Transverse colon (tissue), 4 donors: ENCODE results near the gene GALM.

Source experiments
- EP300 ChIP-seq: sonication (generic); formaldehyde crosslinking; IDR thresholded peaks from one replicate; pipeline ENCODE4 v1.6.1; 2017; ENCODE audit warnings: antibody characterized with exemption, low read depth
- POLR2A ChIP-seq: fragments of 450-650 bp; IDR thresholded peaks from one replicate; pipeline ENCODE4 v1.6.1; 2016; ENCODE audit warnings: antibody characterized with exemption, mild to moderate bottlenecking, moderate library complexity
- POLR2AphosphoS5 ChIP-seq, 3 donors: sonication (generic); formaldehyde crosslinking; IDR thresholded peaks; one replicate each; pipeline ENCODE4 v1.6.1; 2016; ENCODE audit warnings: antibody characterized with exemption in 3 of 3
- TF ChIP-seq, protein P1 (sequence below), 5 experiments: fragments of 200-600 bp in 3 of 5; fragments of 450-650 bp in 2 of 5; sonication (generic) in 3 of 5; IDR thresholded peaks; 1 replicate in 2 of 5; 2 replicates in 3 of 5; pipeline ENCODE4 v1.5.1; 2016 to 2017; ENCODE audit warnings: antibody characterized with exemption in 5 of 5, inconsistent platforms in 3 of 5, mild to moderate bottlenecking in 2 of 5, moderate library complexity in 1 of 5

DNA sequence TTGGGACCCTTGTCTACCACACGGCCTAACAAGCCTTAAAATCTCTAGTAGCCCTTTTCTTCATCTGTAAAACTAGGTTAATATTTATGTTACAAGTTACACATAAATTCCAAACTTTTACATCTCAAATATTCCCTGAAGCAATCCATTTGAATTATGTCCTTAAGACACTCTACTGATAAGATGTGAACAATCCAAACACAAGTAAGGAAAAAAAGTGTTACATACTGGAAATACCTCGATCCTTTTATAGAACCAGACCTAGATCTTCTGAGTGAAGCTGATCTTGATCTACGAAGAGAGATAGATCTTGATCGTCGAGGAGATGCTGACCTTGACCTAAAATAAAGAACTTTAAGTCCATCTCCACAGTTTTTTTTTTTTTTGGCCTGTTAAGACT lies 81.9 kb downstream of the GALM start:
- TF ChIP-seq, protein P1, sequence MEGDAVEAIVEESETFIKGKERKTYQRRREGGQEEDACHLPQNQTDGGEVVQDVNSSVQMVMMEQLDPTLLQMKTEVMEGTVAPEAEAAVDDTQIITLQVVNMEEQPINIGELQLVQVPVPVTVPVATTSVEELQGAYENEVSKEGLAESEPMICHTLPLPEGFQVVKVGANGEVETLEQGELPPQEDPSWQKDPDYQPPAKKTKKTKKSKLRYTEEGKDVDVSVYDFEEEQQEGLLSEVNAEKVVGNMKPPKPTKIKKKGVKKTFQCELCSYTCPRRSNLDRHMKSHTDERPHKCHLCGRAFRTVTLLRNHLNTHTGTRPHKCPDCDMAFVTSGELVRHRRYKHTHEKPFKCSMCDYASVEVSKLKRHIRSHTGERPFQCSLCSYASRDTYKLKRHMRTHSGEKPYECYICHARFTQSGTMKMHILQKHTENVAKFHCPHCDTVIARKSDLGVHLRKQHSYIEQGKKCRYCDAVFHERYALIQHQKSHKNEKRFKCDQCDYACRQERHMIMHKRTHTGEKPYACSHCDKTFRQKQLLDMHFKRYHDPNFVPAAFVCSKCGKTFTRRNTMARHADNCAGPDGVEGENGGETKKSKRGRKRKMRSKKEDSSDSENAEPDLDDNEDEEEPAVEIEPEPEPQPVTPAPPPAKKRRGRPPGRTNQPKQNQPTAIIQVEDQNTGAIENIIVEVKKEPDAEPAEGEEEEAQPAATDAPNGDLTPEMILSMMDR (IDR thresholded peaks at IDR 0.05) = no peak
- TF ChIP-seq POLR2AphosphoS5 (IDR thresholded peaks at IDR 0.05) = no peak
- no peak for TF ChIP-seq EP300
- no peak for TF ChIP-seq POLR2A
